ENCODE results near the gene KCNC3. TPM values are rescaled to one million over a fixed set of nuclear protein-coding genes. Genes with fewer than 3 reads are reported as not detected.

Gene KCNC3
- total RNA-seq, 4 donors from 2014 or later, result 0.32 to 0.69 (median 0.37) TPM

DNA sequence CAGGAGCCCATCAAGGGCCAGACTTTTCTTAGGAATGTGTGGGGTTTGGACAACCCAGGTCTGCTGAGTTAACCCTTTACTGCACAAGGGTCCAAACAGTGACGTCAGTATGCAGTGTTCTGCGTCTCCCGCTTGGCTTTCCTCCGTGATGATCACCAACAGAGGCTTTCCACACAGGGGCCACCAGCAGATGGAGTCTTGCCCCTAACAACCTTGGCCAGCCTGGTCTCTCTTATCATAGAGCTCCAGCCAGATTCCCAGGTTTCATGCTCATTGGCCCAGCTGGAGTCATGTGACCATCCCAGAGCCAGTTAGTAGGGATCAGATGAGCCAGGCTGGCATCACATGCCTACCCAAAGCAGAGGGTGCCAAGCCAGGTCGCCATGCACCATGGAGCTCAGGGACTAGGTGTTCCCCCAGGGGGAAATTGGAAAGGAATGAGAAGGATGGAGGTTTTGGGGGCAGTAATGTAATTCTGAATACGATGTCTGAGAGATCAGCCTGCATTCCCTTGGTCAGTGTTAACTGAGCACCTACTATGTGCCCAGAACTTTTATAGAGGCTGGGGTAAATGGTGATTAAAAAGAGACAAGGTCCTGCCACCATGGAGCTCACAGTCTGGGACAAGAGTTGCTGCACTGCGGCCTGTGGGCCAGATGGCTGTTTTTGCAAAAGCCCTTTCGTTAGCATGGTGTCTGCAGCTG, 64.5 kb downstream of the KCNC3 start:
- H3K4me1 ChIP-seq, result no peaks in the 10 kb centered on the region
- WGBS, result 86% methylated on average over 8 of the region's 8 CpGs
- DNase-seq (ENCODE audit: extremely low spot score), result no peak
- H3K9me3 ChIP-seq, result no peaks in the 10 kb centered on the region
- TF ChIP-seq EP300 (IDR thresholded peaks at IDR 0.05) (no peak), POLR2A (IDR thresholded peaks at IDR 0.05; ENCODE audit: low read depth) (no peak), POLR2AphosphoS5 (IDR thresholded peaks at IDR 0.05) (no peak)
- TF ChIP-seq, protein P1, sequence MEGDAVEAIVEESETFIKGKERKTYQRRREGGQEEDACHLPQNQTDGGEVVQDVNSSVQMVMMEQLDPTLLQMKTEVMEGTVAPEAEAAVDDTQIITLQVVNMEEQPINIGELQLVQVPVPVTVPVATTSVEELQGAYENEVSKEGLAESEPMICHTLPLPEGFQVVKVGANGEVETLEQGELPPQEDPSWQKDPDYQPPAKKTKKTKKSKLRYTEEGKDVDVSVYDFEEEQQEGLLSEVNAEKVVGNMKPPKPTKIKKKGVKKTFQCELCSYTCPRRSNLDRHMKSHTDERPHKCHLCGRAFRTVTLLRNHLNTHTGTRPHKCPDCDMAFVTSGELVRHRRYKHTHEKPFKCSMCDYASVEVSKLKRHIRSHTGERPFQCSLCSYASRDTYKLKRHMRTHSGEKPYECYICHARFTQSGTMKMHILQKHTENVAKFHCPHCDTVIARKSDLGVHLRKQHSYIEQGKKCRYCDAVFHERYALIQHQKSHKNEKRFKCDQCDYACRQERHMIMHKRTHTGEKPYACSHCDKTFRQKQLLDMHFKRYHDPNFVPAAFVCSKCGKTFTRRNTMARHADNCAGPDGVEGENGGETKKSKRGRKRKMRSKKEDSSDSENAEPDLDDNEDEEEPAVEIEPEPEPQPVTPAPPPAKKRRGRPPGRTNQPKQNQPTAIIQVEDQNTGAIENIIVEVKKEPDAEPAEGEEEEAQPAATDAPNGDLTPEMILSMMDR (IDR thresholded peaks at IDR 0.05), result no peak
- no peak overlapping the region for H3K4me3 ChIP-seq
- no peak overlapping the region for H3K27ac ChIP-seq (replicated peaks in 1 of 4)
- peaks cover 0 to 12% (median 0%) of the 10 kb centered on the region in 4 donors for H3K27me3 ChIP-seq
- peaks cover 0 to 38% (median 22%) of the 10 kb centered on the region in 4 donors for H3K36me3 ChIP-seq
- intact Hi-C loops (cut with DNase I), result no loop called here

DNA sequence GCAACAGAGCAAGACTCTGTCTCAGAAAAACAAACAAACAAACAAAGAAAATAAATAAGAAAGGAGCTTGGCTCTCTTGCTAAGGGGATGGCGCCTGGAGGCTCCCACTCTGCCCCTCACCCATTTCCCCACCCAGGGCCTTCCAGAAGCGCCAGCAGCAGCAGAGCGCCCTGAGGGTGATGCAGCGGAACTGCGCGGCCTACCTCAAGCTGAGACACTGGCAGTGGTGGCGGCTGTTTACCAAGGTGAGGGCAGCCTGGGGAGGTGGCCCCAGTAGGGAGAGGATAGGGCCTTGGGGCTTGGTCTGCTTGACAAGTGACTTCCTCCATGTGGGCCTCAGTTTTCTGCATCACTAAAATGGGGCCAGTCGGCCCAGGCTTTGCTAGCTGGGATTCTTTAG, 66.0 kb downstream of the KCNC3 start:
- intact Hi-C loops (cut with DNase I), result no loop called here
- Histone ChIP-seq H3K4me3 (no peak overlapping the region), H3K9me3 (no peaks in the 10 kb centered on the region), H3K4me1 (no peaks in the 10 kb centered on the region), H3K36me3 (peaks cover 0 to 34% (median 16%) of the 10 kb centered on the region in 4 donors), H3K27me3 (peaks cover 0 to 15% (median 0%) of the 10 kb centered on the region in 4 donors), H3K27ac (replicated peaks in 1 of 4) (no peak overlapping the region)
- 80% methylated on average over 8 of the region's 8 CpGs for WGBS
- DNase-seq (ENCODE audit: extremely low spot score), result no peak
- TF ChIP-seq POLR2AphosphoS5 (IDR thresholded peaks at IDR 0.05), result no peak
- TF ChIP-seq, protein P1 (IDR thresholded peaks at IDR 0.05), result no peak

Other genes with a start within 250 kb of the KCNC3 start
- not detected for gene IZUMO2, start 166.1 kb downstream of the KCNC3 start, total RNA-seq
- gene MYH14, start 125.8 kb downstream of the KCNC3 start, total RNA-seq, result 10 to 100 TPM in 1 of 4 donors, 1 to 10 TPM in 3; 2.5 to 10.1 (median 5.3) TPM
- gene NAPSA, start 36.3 kb upstream of the KCNC3 start, total RNA-seq, result 1 to 10 TPM in 2 of 4 donors, under 1 TPM in 2; 0.17 to 3.7 (median 0.81) TPM
- gene NR1H2, start 47.1 kb upstream of the KCNC3 start, total RNA-seq, result 100 to 1,000 TPM; 123 to 224 (median 191) TPM
- gene POLD1, start 55.0 kb upstream of the KCNC3 start, total RNA-seq, result 10 to 100 TPM in 3 of 4 donors, 1 to 10 TPM in 1; 8.8 to 18.0 (median 11.6) TPM
- gene SPIB, start 89.6 kb upstream of the KCNC3 start, total RNA-seq, result under 1 TPM in 1 of 4 donors, not detected in 3; 0.17 TPM
- gene MYBPC2, start 103.5 kb upstream of the KCNC3 start, total RNA-seq, result not detected
- gene EMC10, start 147.1 kb upstream of the KCNC3 start, total RNA-seq, result 10 to 100 TPM; 41.1 to 79.1 (median 59.7) TPM
- under 1 TPM in 2 of 4 donors, not detected in 2; 0.32 to 0.52 TPM for gene GARIN5A, start 147.5 kb upstream of the KCNC3 start, total RNA-seq
- 10 to 100 TPM; 31.3 to 59.4 (median 42.9) TPM for gene JOSD2, start 181.8 kb upstream of the KCNC3 start, total RNA-seq
- gene ASPDH, start 184.5 kb upstream of the KCNC3 start, total RNA-seq, result 1 to 10 TPM in 1 of 4 donors, not detected in 3; 1.6 TPM
- 10 to 100 TPM in 1 of 4 donors, 1 to 10 TPM in 3; 3.7 to 12.5 (median 6.7) TPM for gene LRRC4B, start 239.1 kb upstream of the KCNC3 start, total RNA-seq